Neural progenitor cell (in vitro differentiated cells): Measurements from ENCODE around the gene OLIG2.

Experiments
- EZH2 ChIP-seq: fragments of 200-600 bp; sonication (generic); IDR thresholded peaks from 2 replicates; pipeline ENCODE4 v1.6.1; 2017; ENCODE audit warnings: antibody characterized with exemption, mild to moderate bottlenecking, moderate library complexity
- TF ChIP-seq, protein P1 (sequence below): fragments of 200-600 bp; sonication (generic); IDR thresholded peaks from 2 replicates; pipeline ENCODE4 v1.5.1; 2017; ENCODE audit warnings: antibody characterized with exemption, mild to moderate bottlenecking

- TF ChIP-seq, protein P1, sequence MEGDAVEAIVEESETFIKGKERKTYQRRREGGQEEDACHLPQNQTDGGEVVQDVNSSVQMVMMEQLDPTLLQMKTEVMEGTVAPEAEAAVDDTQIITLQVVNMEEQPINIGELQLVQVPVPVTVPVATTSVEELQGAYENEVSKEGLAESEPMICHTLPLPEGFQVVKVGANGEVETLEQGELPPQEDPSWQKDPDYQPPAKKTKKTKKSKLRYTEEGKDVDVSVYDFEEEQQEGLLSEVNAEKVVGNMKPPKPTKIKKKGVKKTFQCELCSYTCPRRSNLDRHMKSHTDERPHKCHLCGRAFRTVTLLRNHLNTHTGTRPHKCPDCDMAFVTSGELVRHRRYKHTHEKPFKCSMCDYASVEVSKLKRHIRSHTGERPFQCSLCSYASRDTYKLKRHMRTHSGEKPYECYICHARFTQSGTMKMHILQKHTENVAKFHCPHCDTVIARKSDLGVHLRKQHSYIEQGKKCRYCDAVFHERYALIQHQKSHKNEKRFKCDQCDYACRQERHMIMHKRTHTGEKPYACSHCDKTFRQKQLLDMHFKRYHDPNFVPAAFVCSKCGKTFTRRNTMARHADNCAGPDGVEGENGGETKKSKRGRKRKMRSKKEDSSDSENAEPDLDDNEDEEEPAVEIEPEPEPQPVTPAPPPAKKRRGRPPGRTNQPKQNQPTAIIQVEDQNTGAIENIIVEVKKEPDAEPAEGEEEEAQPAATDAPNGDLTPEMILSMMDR = no peak
- TF ChIP-seq EZH2 = peak; percentile 66
Measured at GRCh38 chr21:33064623-33065390, 39.1 kb downstream of the OLIG2 start.
